HUES64 (cell line): ENCODE measurements around the gene GDI1.
A peak's percentile ranks its signal among the peaks of the same experiment; 100 is the strongest.

ENCODE experiments used
- H3K27ac ChIP-seq: 2 replicates; pipeline ENCODE4 v1.7.0; 2013; ENCODE audit warnings: low read depth, low read length, inconsistent platforms
- H3K27me3 ChIP-seq: 2 replicates; pipeline ENCODE4 v1.6.1; 2013; ENCODE audit warnings: mild to moderate bottlenecking, low read length; ENCODE audit not compliant: insufficient read depth
- H3K36me3 ChIP-seq: 2 replicates; pipeline ENCODE4 v1.6.1; 2013; ENCODE audit warnings: mild to moderate bottlenecking, low read length; ENCODE audit not compliant: insufficient read depth
- H3K4me1 ChIP-seq: 2 replicates; pipeline ENCODE4 v1.6.1; 2013; ENCODE audit warnings: mild to moderate bottlenecking, low read length, moderate library complexity; ENCODE audit not compliant: insufficient read depth
- H3K4me3 ChIP-seq: 2 replicates; pipeline ENCODE4 v1.5.1; 2013; ENCODE audit warnings: mild to moderate bottlenecking, low read length, moderate library complexity
- H3K9ac ChIP-seq: 2 replicates; pipeline ENCODE4 v1.6.1; 2013; ENCODE audit warnings: mild to moderate bottlenecking, low read depth, low read length
- H3K9me3 ChIP-seq: 2 replicates; pipeline ENCODE4 v1.6.1; 2013; ENCODE audit warnings: low read depth, low read length; ENCODE audit not compliant: insufficient read depth
- WGBS: fragments of 150-250, 120-280 bp; methylation state at CpG from one replicate; pipeline ENCODE4 v1.1.7; 2013; ENCODE audit warnings: missing lambda C conversion rate; 5-methylcytosine and 5-hydroxymethylcytosine counted together

The GDI1 gene

GRCh38 chrX:154477891-154478477, 41.0 kb downstream of the GDI1 start:
- Histone ChIP-seq H3K9me3 (no peaks in the 10 kb centered on the region), H3K36me3 (no peaks in the 10 kb centered on the region; the same call in 1 of the 2 replicates), H3K27me3 (no peaks in the 10 kb centered on the region), H3K27ac (no peak overlapping the region), H3K4me1 (no peaks in the 10 kb centered on the region), H3K9ac (no peak overlapping the region), H3K4me3 (peak overlapping the region; percentile 59)
- 68% methylated on average over 24 of the region's 24 CpGs for WGBS

GRCh38 chrX:154478728-154479622, 42.0 kb downstream of the GDI1 start, which contains the start of gene LAGE3:
Gene LAGE3 (minus strand): TSS chrX:154479281. CDS start chrX:154478915, 366 bp downstream.
- H3K27ac ChIP-seq: peak within 1 kb of the TSS; percentile 82
- H3K9me3 ChIP-seq: no peaks in the 10 kb centered on the region
- WGBS: 5% methylated on average over 85 of the region's 85 CpGs
- H3K36me3 ChIP-seq: peaks cover 7% of the 10 kb centered on the region; the same call in 1 of the 2 replicates
- H3K9ac ChIP-seq: peak within 1 kb of the TSS; percentile 63; the same call in 1 of the 2 replicates
- no peaks in the 10 kb centered on the region for H3K4me1 ChIP-seq
- H3K4me3 ChIP-seq: peak within 1 kb of the TSS; percentile 59
- H3K27me3 ChIP-seq: no peaks in the 10 kb centered on the region

DNA sequence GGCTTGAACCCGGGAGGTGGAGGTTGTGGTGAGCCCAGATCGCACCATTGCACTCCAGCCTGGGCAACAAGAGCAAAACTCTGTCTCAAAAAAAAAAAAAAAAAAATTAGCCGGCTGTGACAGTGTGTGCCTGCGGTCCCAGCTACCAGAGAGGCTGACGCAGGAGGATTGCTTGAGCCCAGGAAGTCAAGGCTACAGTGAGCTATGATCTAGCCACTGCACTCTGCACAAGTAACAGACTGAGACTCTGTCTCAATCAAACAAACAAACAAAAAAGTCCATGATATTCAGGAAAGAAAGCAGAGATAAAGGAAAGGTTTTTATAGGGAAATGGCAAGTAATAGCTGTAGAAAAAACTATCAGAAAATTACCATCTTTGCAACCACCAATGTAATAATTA, 44.2 kb downstream of the GDI1 start:
- no peaks in the 10 kb centered on the region for H3K9me3 ChIP-seq
- H3K36me3 ChIP-seq: peaks cover 22% of the 10 kb centered on the region
- H3K4me3 ChIP-seq: no peak overlapping the region
- H3K4me1 ChIP-seq: no peaks in the 10 kb centered on the region
- WGBS: 94% methylated on average over 4 of the region's 5 CpGs
- no peaks in the 10 kb centered on the region for H3K27me3 ChIP-seq
- H3K27ac ChIP-seq: no peak overlapping the region
- H3K9ac ChIP-seq: no peak overlapping the region

DNA sequence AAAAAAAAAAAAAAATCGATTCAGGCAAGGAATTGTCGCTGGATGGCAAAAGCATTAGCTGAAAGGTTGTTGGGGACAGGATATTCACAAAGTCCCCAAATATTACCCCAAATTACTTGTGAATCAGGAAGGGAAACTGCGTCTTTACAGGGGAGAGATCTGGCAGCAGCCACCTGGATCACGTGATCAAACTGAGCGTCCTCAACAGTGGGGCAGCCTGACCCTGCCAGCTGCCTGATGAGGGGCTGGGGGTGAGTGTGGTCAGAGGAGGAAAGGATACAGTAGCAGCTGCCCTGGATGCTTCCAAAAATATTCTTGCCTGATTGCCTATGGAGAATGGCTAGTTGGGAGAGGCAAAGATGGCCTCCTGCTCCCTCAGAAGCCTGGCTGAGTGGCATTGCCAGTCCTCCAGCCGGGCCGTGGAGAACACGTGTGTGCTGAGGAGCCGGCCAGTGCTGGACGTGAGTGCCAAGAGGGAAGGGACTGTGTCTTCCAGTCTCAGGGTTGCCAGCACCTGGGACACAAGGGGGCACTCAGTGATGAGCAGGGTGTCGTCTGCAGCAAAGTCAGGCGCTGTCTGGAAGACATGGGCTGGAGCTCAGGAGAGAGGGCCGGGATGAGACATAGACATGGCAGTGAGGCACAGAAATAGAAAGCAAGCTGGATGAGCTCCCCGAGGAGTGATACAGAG, 45.1 kb downstream of the GDI1 start:
- Histone ChIP-seq H3K9me3 (no peaks in the 10 kb centered on the region), H3K9ac (no peak overlapping the region), H3K4me1 (no peaks in the 10 kb centered on the region), H3K27ac (no peak overlapping the region), H3K36me3 (peaks cover 22% of the 10 kb centered on the region), H3K4me3 (no peak overlapping the region), H3K27me3 (no peaks in the 10 kb centered on the region)
- WGBS: 86% methylated on average over 12 of the region's 14 CpGs

- H3K4me3 ChIP-seq: no peak overlapping the region
- no peak overlapping the region for H3K27ac ChIP-seq
- H3K9ac ChIP-seq: no peak overlapping the region
- H3K9me3 ChIP-seq: no peaks in the 10 kb centered on the region
- WGBS: 91% methylated on average over 7 of the region's 7 CpGs
- no peaks in the 10 kb centered on the region for H3K27me3 ChIP-seq
- no peaks in the 10 kb centered on the region for H3K4me1 ChIP-seq
- peaks cover 22% of the 10 kb centered on the region for H3K36me3 ChIP-seq
Measured at GRCh38 chrX:154482786-154483185, 45.8 kb downstream of the GDI1 start.

DNA sequence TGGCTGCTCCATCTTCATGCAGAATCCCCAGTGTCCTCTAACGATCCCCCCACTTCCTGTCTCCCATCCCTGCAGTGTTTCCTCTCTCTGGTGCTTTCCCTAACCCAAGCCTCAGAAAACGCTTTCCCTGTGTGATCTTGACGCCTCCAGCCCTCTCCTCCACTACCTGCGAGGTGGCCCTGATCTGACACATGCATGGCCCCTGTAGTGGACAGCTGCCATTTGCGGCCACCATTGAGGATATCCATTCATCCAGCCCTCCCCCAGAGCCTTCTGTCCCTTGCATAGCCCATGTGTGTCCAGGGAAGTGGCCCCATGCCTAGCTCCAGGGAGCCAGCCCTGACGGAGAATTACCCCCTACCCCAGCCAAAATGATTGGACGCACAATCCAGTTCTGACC, 46.4 kb downstream of the GDI1 start:
- no peak overlapping the region for H3K9ac ChIP-seq
- H3K4me3 ChIP-seq: no peak overlapping the region
- H3K9me3 ChIP-seq: no peaks in the 10 kb centered on the region
- H3K27ac ChIP-seq: no peak overlapping the region
- WGBS: 88% methylated on average over 6 of the region's 7 CpGs
- no peaks in the 10 kb centered on the region for H3K27me3 ChIP-seq
- H3K36me3 ChIP-seq: peaks cover 22% of the 10 kb centered on the region
- H3K4me1 ChIP-seq: no peaks in the 10 kb centered on the region

DNA sequence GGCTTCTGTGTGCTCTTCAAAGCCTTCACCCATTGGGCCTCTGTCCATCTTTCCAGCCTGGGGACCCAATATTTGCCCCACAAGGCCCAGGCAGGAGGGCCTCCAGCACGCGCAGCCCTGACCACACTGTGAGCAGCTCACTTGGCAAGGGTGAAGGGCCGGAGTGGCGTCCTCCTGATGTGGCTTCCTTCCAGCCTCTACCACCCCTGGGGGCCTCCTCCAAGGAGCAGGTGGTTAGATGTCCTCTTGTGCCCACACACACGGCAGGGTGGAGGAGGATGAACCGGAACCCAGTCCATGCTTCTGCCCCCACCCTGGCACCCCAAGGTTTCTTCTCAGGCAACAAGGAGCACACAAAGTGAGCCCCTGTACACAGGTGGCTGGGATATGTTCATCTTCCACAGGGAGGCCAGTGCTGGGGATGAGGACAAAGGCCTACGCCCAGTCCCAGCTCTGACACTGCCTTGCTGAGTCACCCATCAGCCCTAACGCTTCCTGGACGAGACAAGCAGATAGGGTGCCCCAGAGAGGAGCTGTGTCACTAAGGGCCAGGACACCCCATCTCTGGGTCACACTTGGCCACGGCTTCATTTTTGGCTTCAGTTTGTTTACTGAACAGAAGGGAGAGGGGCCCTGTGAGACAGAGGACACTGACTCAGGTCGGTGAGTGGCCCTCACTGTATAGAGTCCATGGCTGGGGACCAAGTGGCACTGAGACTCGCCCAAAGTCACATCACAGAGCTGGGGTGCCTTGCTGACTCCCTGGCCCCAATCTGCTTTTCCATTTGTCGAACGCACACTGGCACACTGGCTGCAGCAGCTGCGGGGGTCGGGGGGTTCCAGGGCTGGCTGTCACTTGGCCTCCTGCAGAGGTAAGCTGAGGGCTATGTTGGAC, 47.5 kb downstream of the GDI1 start:
- Histone ChIP-seq H3K9ac (no peak overlapping the region), H3K27ac (no peak overlapping the region), H3K27me3 (no peaks in the 10 kb centered on the region), H3K36me3 (peaks cover 22% of the 10 kb centered on the region), H3K4me1 (no peaks in the 10 kb centered on the region), H3K4me3 (no peak overlapping the region), H3K9me3 (no peaks in the 10 kb centered on the region)
- WGBS: 94% methylated on average over 16 of the region's 16 CpGs

DNA sequence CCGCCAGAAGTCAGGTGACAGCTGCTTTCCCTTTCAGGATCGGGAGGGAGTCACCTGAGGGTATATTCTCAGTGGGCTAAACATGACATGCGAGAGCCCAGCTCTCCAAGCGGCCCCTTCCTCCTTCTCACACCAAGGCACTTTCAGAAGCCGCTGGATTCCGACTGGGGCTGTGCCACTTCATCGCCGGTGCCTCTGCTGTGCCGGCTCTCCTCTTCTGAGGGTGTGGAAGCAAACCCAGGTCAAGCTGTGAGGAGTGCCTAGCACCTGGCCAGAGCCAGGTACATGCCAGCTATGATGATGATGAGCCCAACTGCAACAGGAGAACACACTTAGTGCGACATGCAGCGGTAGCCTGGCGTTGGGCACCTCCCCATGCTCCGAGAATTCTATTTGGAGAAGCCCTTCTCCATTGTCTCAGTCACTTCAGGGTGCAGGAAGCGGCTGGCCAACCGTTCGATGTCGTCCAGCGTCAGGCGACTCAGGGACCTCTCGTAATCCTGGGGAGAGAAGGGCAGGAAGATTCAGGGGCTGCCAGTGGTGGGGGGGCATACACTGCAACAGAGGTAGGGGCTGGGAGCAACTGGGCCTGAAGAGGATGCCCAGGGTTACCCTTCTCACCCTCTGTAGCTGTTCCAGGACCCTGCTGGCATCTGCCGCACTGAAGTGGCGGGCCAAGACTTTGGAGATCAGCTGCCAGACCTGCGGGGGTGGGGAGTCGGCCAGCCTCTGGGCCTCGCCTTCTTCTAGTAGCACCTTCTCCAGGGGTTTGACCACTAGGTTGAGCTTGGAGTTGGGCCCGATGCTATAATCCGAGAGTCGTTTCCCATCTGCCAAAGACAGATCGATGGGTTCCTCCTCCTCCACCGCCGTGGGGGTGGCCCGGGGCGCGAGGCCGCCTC, 48.4 kb downstream of the GDI1 start:
- H3K9me3 ChIP-seq: no peaks in the 10 kb centered on the region
- H3K9ac ChIP-seq: peak overlapping the region; percentile 69; the same call in 1 of the 2 replicates
- no peak overlapping the region for H3K27ac ChIP-seq
- peak overlapping the region; percentile 66 for H3K4me3 ChIP-seq
- H3K27me3 ChIP-seq: no peaks in the 10 kb centered on the region
- WGBS: 54% methylated on average over 35 of the region's 35 CpGs
- H3K4me1 ChIP-seq: no peaks in the 10 kb centered on the region
- H3K36me3 ChIP-seq: peaks cover 22% of the 10 kb centered on the region

DNA sequence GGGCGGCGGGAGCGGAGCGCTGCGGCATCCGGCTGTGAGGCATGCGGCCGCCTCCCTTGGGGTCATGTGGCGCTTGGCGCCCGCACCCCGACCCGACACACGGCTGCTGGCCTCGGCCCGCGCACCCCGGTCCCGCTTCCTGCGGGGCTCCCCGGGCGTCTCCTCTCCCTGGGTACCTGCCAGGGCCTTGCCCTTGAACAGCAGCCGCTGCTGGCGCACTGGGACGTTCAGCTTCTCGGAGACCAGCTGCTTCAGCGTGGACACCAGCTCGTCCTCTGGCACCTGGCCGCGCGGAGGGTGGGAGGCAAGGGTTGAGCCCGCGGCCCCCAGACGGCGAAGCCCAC, 49.1 kb downstream of the GDI1 start:
- peaks cover 22% of the 10 kb centered on the region for H3K36me3 ChIP-seq
- H3K4me1 ChIP-seq: no peaks in the 10 kb centered on the region
- H3K4me3 ChIP-seq: peak overlapping the region; percentile 66
- no peak overlapping the region for H3K27ac ChIP-seq
- no peaks in the 10 kb centered on the region for H3K27me3 ChIP-seq
- H3K9ac ChIP-seq: peak overlapping the region; percentile 69
- H3K9me3 ChIP-seq: no peaks in the 10 kb centered on the region
- WGBS: 1% methylated on average over 35 of the region's 35 CpGs
